ENCODE results near the gene ZNF317.

ZNF317 gene

DNA sequence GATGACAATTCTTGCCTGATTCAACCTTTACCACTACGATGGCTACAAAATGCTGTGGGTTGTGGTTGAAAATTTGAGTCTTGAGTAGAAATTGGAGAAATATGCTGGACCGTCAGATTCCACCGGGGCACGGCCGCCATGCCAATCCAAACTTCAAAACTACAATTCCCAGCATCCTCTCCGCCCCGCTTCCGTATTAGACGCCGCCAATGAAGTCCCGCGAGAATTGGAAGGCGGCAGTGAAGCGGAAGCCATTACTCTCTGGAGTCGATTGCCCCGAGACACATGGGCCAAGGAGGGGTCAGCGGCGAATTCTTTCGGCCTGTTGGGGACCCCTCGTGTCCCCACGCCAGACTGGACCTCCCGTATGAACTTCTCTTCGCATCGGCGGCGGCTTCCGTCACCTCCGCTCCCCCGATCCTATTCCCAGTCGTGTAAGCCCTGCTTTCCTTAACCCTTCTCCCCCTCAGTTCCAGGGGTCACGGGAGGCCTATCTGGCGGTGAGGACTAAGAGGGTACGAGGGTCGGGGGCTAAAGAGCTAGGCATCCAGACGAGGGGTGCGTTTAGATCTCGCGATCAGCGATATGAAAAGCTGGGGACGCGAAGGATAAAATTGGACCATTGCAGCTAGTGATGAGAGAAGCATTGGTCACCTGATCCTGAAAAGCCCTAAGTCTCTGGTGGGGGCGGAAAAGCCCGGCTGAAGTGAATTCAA lies at the start of gene ZNF317:
Gene ZNF317, plus strand, starts transcription at position 239 of the 716 bp plus-strand sequence. CDS start 15,620 bp downstream, outside the sequence.
- DNase-seq (ENCODE audit: low spot score): peak; percentile 90

- no peak for DNase-seq (ENCODE audit: low spot score)
Measured at GRCh38 chr19:9107375-9107774, 32.8 kb upstream of the ZNF317 start, which contains the start of gene OR7G2. Gene OR7G2, minus strand, starts transcription at chr19:9107475. Its CDS starts 4,232 bp downstream, at chr19:9103243.

DNA sequence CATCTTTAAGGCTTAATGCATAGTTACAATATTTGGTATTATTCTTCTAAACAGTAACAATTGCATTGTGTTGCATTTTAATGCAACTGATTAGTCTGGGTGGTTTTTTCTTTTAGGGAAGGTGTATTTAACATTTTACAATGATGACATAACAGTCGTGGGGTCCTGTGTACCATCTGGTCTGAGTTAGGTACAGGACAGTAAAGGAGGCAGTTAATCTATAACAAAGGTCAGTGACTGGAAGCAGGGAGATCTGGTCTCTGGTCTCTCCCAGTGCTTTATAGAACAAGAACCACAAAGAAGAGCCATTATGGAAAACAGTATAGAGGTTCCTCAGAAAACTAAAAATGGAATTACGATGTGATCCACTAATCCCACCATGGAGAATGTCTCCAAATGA lies 30.2 kb upstream of the ZNF317 start:
- DNase-seq (ENCODE audit: low spot score): no peak

DNA sequence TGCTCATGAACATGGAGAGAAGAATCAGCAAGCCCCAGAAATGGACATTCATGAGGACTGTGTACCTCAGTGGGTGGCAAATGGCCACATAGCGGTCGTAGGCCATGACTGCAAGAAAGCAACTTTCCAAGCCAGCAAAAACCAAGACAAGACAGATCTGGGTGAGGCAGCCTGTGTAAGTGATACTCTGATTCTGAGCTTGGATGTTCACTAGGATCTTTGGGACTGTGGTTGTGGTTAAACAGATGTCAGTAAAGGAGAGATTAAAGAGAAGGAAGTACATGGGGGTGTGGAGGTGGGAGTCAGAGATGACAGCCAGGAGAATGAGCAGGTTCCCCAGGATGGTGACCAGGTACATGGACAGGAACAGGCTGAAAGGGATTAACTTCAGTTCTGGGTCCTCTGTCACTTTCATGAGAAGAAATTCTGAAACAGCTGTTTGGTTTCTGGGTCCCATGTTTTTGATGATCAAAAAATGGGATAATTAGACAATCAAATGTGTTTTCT lies 24.8 kb upstream of the ZNF317 start, which contains the start of gene OR7G1:
Gene OR7G1, minus strand, starts transcription at position 457 of the 507 bp plus-strand sequence. Its CDS starts 0 bp downstream, at position 457.
- DNase-seq (ENCODE audit: low spot score): no peak

- no peak for DNase-seq (ENCODE audit: low spot score)
Measured at GRCh38 chr19:9116547-9116946, 23.6 kb upstream of the ZNF317 start.

- no peak for DNase-seq (ENCODE audit: low spot score)
Measured at GRCh38 chr19:9126900-9127405, 13.2 kb upstream of the ZNF317 start, which contains the start of gene OR7G3. Gene OR7G3, minus strand, starts transcription at chr19:9126950. Its CDS starts 0 bp downstream, at chr19:9126950.

GRCh38 chr19:9128171-9128570 lies 12.0 kb upstream of the ZNF317 start:
- DNase-seq (ENCODE audit: low spot score): no peak

GRCh38 chr19:9130965-9131364 lies 9.2 kb upstream of the ZNF317 start:
- DNase-seq (ENCODE audit: low spot score): no peak

- no peak for DNase-seq (ENCODE audit: low spot score)
Measured at GRCh38 chr19:9132422-9132821, 7.8 kb upstream of the ZNF317 start.

DNA sequence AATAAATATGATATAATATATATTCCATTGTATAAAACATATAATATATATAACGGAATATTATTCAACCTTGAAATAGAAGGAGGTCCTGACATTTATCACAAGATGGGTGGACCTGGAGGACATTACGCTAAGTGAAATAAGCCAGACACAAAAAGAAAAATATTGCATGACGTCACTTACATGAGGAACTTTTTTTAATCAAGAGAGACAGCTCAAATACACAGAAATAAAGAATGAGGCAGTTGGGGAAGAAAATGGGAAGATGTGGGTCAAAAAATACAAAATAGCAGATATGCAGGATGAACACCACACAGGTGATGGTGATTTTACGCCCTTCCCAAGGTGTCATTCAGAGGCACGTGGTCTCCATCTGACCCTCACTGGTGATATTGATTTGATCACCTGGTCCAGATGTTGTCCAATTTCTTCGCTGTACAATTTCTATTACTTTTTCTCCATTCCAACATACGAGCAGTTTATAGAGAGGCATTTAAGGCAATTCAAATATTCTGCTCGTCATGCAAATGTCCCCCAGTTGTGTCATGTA lies 513 bp upstream of the ZNF317 start:
- no peak for DNase-seq (ENCODE audit: low spot score)

- DNase-seq (ENCODE audit: low spot score): no peak
Measured at GRCh38 chr19:9144920-9145319, 4.7 kb downstream of the ZNF317 start.

- DNase-seq (ENCODE audit: low spot score): no peak
Measured at GRCh38 chr19:9146882-9147281, 6.7 kb downstream of the ZNF317 start.

DNA sequence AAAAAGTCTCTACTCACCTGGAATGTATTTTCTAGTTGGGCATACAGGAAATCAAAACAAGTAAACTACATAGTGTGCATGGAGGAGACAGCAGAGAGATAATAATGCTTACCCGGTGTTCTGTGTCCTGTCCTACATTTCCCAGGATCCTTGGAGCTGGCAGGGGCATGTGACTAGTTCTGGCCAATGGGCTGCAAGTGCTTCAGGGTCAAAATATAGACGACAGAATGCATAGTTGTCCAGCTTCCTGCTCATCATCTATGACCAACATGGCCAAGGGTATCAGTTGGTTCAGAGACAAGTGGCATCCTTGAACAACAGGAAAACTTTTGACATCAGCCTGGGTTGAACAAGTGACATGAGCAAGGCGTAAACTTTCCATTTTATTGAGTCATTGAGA lies 8.5 kb downstream of the ZNF317 start:
- DNase-seq (ENCODE audit: low spot score): no peak

DNA sequence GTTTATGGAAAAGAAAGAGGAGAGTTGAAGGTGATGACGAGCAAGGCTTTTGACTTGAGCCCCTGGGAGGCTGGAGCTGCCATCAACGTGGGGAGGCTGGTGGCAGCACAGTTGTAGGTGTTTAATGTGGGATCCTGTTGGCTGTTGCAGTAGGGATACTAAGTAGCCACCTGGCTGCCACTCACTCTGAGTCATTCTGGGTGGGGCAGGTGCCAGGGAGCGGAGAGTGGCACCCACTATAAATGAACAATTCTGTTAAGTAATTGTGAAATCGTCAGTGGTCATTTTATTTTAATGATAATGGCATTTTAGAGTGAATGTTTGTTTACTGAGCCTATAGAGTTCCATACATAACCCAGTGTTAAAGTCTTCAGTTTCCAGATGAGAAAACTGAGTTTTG lies 9.8 kb downstream of the ZNF317 start:
- no peak for DNase-seq (ENCODE audit: low spot score)

GRCh38 chr19:9150650-9151049 lies 10.5 kb downstream of the ZNF317 start:
- no peak for DNase-seq (ENCODE audit: low spot score)

- DNase-seq (ENCODE audit: low spot score): no peak
Measured at GRCh38 chr19:9151367-9151766, 11.2 kb downstream of the ZNF317 start.

GRCh38 chr19:9155591-9155990 lies 15.4 kb downstream of the ZNF317 start:
- DNase-seq (ENCODE audit: low spot score): no peak

DNA sequence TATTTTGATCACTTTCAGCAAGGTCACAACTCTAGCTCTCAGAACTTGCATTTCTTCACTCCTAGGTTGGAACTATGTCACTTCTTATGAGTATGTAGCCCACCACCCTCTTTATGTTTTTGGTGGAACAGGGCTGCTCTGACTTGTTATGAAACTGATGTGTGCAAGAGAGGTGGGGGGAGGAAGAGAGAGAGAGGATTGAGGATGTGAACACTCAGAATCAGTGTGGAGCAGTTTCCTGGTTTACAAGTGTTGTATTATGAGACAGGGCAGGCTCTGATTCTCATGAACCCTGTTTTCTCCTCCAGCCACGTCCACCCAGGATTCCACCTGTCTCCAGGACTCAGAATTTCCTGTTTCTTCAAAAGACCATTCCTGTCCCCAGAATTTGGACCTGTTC lies 16.1 kb downstream of the ZNF317 start:
- no peak for DNase-seq (ENCODE audit: low spot score)

DNA sequence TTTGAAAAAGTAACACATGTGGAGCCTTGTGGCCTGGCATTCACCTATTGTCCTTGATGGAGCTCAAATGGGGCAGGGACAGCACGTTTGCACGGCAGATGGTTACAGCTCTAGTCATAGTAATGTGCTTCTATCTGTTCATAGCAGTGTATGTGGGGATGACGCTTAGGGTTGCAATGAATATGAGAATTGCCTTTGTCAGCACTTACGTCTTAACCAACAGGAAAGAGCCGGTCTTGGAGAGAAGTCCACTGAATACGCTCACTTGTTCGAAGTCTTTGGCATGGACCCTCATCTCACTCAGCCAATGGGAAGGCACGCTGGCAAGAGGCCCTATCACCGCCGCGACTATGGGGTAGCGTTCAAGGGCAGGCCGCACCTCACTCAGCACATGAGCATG lies 19.7 kb downstream of the ZNF317 start:
- no peak for DNase-seq (ENCODE audit: low spot score)

- no peak for DNase-seq (ENCODE audit: low spot score)
Measured at GRCh38 chr19:9161427-9161826, 21.2 kb downstream of the ZNF317 start.

DNA sequence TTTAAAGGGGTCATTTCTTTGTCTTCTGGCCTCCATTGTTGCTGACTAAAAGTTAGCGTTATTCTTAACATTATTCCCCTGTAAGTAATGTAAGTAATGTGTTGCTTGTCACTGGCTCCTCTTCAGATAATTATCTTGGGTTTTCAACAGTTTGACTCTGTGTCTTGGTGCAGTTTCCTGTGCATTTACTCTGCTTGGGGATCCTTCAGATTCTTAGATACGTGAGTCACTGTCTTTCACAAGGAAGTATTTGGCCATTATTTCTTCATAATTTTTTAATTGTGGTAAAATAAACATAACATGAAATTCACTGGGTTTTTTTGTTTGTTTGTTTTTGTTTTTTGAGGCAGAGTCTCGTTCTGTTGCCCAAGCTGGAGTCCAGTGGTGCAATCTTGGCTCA lies 25.1 kb downstream of the ZNF317 start:
- DNase-seq (ENCODE audit: low spot score): no peak

DNA sequence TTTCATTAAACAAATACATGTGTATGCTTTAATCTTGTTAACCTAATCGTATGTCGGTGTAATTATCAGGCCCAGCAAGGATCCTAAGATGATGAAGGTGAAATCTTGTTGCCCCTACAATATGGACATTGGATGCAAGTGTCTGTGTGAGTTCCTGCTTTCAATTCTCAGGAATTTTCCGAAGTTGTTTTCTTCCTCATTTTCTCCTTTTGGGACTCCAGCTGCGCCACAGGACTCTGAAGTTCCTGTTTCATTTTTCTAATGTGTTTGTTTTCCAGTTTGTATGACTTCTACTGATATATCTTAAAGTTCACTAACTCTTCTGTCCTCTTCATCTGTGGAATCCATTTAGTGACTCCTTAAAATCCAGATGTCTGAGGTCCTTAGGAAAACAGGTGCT lies 26.6 kb downstream of the ZNF317 start:
- no peak for DNase-seq (ENCODE audit: low spot score)

DNA sequence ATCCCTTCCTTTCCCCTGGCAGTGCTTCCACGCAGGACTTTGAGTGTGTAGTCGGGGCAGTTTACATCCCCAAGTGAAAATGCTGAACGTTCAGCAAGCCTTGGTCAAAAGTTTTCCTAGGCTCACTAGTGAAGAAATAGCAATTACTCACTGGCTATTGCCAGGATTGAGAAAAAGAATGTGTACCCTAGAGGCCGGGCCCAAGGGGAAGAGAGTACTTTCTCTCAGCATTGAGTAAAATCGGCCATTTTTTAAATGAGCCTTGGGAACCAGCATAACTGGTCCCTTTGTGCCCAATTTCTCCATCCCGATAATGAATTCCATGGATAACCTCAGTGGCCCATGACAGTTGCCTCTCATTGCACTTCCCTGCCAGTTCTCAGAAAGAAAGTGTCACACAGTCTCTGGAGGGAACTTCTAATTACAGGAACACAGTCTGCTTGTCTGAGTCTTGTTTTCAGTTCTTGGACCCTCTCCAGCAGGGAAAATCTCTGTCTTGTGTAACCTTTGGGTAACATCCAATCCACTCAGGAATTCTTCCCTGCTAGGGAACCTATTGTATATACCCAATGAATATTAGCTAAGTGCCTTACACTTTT lies 31.3 kb downstream of the ZNF317 start:
- no peak for DNase-seq (ENCODE audit: low spot score)

Measured in D341Med (cell line).